Activated naive CD4-positive, alpha-beta T cell treated with anti-CD3 and anti-CD28 coated beads for 36 hours (primary cell): ENCODE measurements around the gene CASP2. TPM values are rescaled to one million over a fixed set of nuclear protein-coding genes. Genes with fewer than 3 reads are reported as not detected.

Experiments
- CTCF ChIA-PET: fragments of 350-600 bp; sonication (Branson Sonifier 250); formaldehyde crosslinking; loops from one replicate; lab custom pipeline; 2021; ENCODE audit warnings: antibody characterized with exemption; lab: Charles Lee
- DNase-seq: peaks from one replicate; pipeline ENCODE4 v3.0.0-alpha.2; 2020
- H3K27ac Mint-ChIP-seq: one replicate; pipeline ENCODE4 v1.8.0; 2021; ENCODE audit warnings: mild to moderate bottlenecking, mixed read lengths
- H3K27me3 Mint-ChIP-seq: one replicate; pipeline ENCODE4 v1.8.0; 2021; ENCODE audit warnings: low read depth, mixed read lengths
- H3K36me3 Mint-ChIP-seq: one replicate; pipeline ENCODE4 v1.8.0; 2021; ENCODE audit warnings: low read depth, mixed read lengths
- H3K4me1 Mint-ChIP-seq: one replicate; pipeline ENCODE4 v1.8.0; 2021; ENCODE audit warnings: low read depth, mixed read lengths
- H3K4me3 Mint-ChIP-seq: one replicate; pipeline ENCODE4 v1.8.0; 2021; ENCODE audit warnings: mild to moderate bottlenecking, moderate library complexity, mixed read lengths
- H3K9me3 Mint-ChIP-seq: one replicate; pipeline ENCODE4 v1.8.0; 2021; ENCODE audit warnings: mixed read lengths
- intact Hi-C: fragments of 100-400 bp; cut with micrococcal nuclease; formaldehyde crosslinking; loops from one replicate; pipeline ENCODE4 v1.15.1; 2023
- total RNA-seq, 2 experiments: library from RNA; stranded (reverse); gene quantifications; one replicate each; pipeline ENCODE4 v1.2.3, GENCODE V29; 2021

Gene CASP2
- total RNA-seq = 100 to 1,000 TPM; 116 to 124 TPM

- Mint-ChIP-seq H3K9me3 (peaks cover 6% of the 10 kb centered on the region), H3K4me3 (peak within 1 kb of the TSS; percentile 96), H3K27ac (peak within 1 kb of the TSS; percentile 88), H3K4me1 (peaks cover 48% of the 10 kb centered on the region), H3K27me3 (no peaks in the 10 kb centered on the region), H3K36me3 (peaks cover 39% of the 10 kb centered on the region)
- peak; percentile 99 for DNase-seq
- intact Hi-C loops = loop anchor here (1.0 to 10.0 kb wide), 8 partner anchors 9 to 1537 kb away; partner anchors contain the start of genes EPHB6, FAM131B, GSTK1 and ZYX
- CTCF ChIA-PET = interaction anchor here (0.6 to 2.5 kb wide), 10 partner anchors 9 to 120 kb away, joined by 3 to 12 read pairs (median 4); partner anchors contain the start of gene GSTK1
Measured at GRCh38 chr7:143287935-143288826, at the start of gene CASP2. Gene CASP2, plus strand, starts transcription at chr7:143288351. Its CDS starts 105 bp downstream, at chr7:143288456.

DNA sequence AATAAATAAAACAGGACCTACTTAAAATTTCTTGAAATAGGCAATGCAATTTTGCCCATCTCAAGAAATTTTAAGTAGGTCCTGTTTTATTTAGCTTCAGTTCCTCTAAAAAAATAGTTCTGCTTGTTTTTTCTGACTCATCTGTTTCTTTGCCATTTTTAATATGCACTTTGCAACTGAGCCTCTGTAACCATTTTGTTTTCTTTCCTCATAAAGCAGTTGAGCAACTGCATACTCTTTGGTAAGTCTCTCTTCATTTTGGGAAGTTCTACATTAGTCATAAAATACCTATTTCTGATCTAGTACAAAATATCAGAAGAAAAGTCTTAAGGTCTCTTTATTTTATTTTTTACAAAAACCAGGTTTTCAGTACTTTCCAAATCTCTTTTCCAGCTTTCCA is 48.3 kb upstream of the CASP2 start:
- peaks cover 19% of the 10 kb centered on the region for H3K9me3 Mint-ChIP-seq
- DNase-seq = no peak
- peaks cover 17% of the 10 kb centered on the region for H3K4me1 Mint-ChIP-seq
- H3K4me3 Mint-ChIP-seq = no peak overlapping the region
- intact Hi-C loops = loop anchor here (2.0 to 10.0 kb wide), 2 partner anchors 177 to 885 kb away; partner anchors contain the start of gene OR2A14
- CTCF ChIA-PET = interaction anchor here (0.6 to 6.7 kb wide), 44 partner anchors 7 to 893 kb away, joined by 3 to 137 read pairs (median 6); partner anchors contain the start of genes CASP2, EPHA1 and GSTK1
- peaks cover 2% of the 10 kb centered on the region for H3K36me3 Mint-ChIP-seq
- H3K27ac Mint-ChIP-seq = no peak overlapping the region
- H3K27me3 Mint-ChIP-seq = peaks cover 2% of the 10 kb centered on the region

GRCh38 chr7:143240291-143241168 is 47.6 kb upstream of the CASP2 start:
- H3K27ac Mint-ChIP-seq = no peak overlapping the region
- CTCF ChIA-PET = interaction anchor here (0.6 to 6.7 kb wide), 54 partner anchors 8 to 894 kb away, joined by 3 to 137 read pairs (median 6); partner anchors contain the start of genes CASP2, EPHA1 and GSTK1
- H3K27me3 Mint-ChIP-seq = peaks cover 1% of the 10 kb centered on the region
- peaks cover 22% of the 10 kb centered on the region for H3K4me1 Mint-ChIP-seq
- H3K4me3 Mint-ChIP-seq = no peak overlapping the region
- peaks cover 16% of the 10 kb centered on the region for H3K9me3 Mint-ChIP-seq
- intact Hi-C loops = loop anchor here (1.0 to 10.0 kb wide), 5 partner anchors 21 to 884 kb away; partner anchors contain the start of gene OR2A14
- peak; percentile 85 for DNase-seq
- H3K36me3 Mint-ChIP-seq = peaks cover 2% of the 10 kb centered on the region

DNA sequence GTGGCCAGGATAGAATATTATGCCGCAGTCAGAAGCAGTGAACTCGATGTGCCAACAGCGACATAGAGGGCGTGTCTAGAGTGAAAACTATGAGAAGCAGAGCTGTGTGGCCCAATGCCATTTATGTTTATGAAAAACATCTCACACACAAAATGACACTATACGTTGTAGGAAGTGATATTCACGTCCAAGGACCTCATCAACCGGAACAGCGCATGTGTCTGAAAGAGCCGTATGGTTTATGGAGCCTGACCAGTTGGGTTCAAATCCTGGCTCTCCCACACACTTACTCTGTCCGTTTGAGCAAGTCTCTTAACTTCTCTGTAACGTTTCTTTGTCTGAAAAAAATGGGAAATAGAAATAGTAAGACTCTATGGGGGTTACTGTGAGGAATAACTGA is 45.8 kb upstream of the CASP2 start:
- H3K4me3 Mint-ChIP-seq = no peak overlapping the region
- DNase-seq = no peak
- H3K27ac Mint-ChIP-seq = no peak overlapping the region
- no peaks in the 10 kb centered on the region for H3K27me3 Mint-ChIP-seq
- peaks cover 4% of the 10 kb centered on the region for H3K36me3 Mint-ChIP-seq
- intact Hi-C loops = loop anchor here (10.0 kb wide), 1 partner anchor 882 kb away; the partner anchor contains the start of gene OR2A14
- CTCF ChIA-PET = interaction anchor here (0.7 to 6.7 kb wide), 6 partner anchors 14 to 175 kb away, joined by 3 to 137 read pairs (median 6); no protein-coding TSS in a partner anchor
- peaks cover 40% of the 10 kb centered on the region for H3K4me1 Mint-ChIP-seq
- peaks cover 4% of the 10 kb centered on the region for H3K9me3 Mint-ChIP-seq

GRCh38 chr7:143243111-143243510 is 45.0 kb upstream of the CASP2 start:
- H3K9me3 Mint-ChIP-seq = peaks cover 3% of the 10 kb centered on the region
- CTCF ChIA-PET = interaction anchor here (0.7 to 6.7 kb wide), 6 partner anchors 14 to 174 kb away, joined by 3 to 137 read pairs (median 6); no protein-coding TSS in a partner anchor
- no peak overlapping the region for H3K4me3 Mint-ChIP-seq
- H3K27ac Mint-ChIP-seq = no peak overlapping the region
- intact Hi-C loops = loop anchor here (10.0 kb wide), 1 partner anchor 882 kb away; the partner anchor contains the start of gene OR2A14
- peaks cover 4% of the 10 kb centered on the region for H3K36me3 Mint-ChIP-seq
- H3K27me3 Mint-ChIP-seq = no peaks in the 10 kb centered on the region
- no peak for DNase-seq
- H3K4me1 Mint-ChIP-seq = peaks cover 43% of the 10 kb centered on the region

- CTCF ChIA-PET = interaction anchor here (1.0 to 6.7 kb wide), 6 partner anchors 13 to 173 kb away, joined by 3 to 137 read pairs (median 6); no protein-coding TSS in a partner anchor
- no peaks in the 10 kb centered on the region for H3K27me3 Mint-ChIP-seq
- DNase-seq = no peak
- H3K36me3 Mint-ChIP-seq = peaks cover 4% of the 10 kb centered on the region
- H3K4me1 Mint-ChIP-seq = peaks cover 45% of the 10 kb centered on the region
- peak overlapping the region; percentile 46 for H3K27ac Mint-ChIP-seq
- intact Hi-C loops = loop anchor here (2.0 to 10.0 kb wide), 4 partner anchors 27 to 881 kb away; partner anchors contain the start of gene OR2A14
- peaks cover 3% of the 10 kb centered on the region for H3K9me3 Mint-ChIP-seq
- H3K4me3 Mint-ChIP-seq = no peak overlapping the region
Measured at GRCh38 chr7:143243614-143244013, 44.5 kb upstream of the CASP2 start.

- Mint-ChIP-seq H3K27ac (peak overlapping the region; percentile 32), H3K36me3 (peaks cover 4% of the 10 kb centered on the region), H3K9me3 (peaks cover 3% of the 10 kb centered on the region), H3K4me3 (no peak overlapping the region), H3K27me3 (no peaks in the 10 kb centered on the region), H3K4me1 (peaks cover 51% of the 10 kb centered on the region)
- CTCF ChIA-PET = interaction anchor here (1.0 to 6.7 kb wide), 8 partner anchors 11 to 173 kb away, joined by 3 to 137 read pairs (median 6); partner anchors contain the start of gene CASP2
- intact Hi-C loops = loop anchor here (2.0 to 10.0 kb wide), 4 partner anchors 26 to 880 kb away; partner anchors contain the start of gene OR2A14
- DNase-seq = no peak
Measured at GRCh38 chr7:143244321-143244720, 43.8 kb upstream of the CASP2 start.

- peaks cover 8% of the 10 kb centered on the region for H3K9me3 Mint-ChIP-seq
- peak overlapping the region; percentile 1 for H3K4me3 Mint-ChIP-seq
- DNase-seq = peak; percentile 43
- H3K27ac Mint-ChIP-seq = peak overlapping the region; percentile 81
- CTCF ChIA-PET = interaction anchor here (1.1 to 2.2 kb wide), 7 partner anchors 9 to 127 kb away, joined by 3 to 6 read pairs (median 4); partner anchors contain the start of genes CASP2 and GSTK1
- H3K36me3 Mint-ChIP-seq = peaks cover 7% of the 10 kb centered on the region
- intact Hi-C loops = loop anchor here (1.0 to 10.0 kb wide), 11 partner anchors 13 to 880 kb away; partner anchors contain the start of genes GSTK1 and OR2A14
- peaks cover 57% of the 10 kb centered on the region for H3K4me1 Mint-ChIP-seq
- H3K27me3 Mint-ChIP-seq = no peaks in the 10 kb centered on the region
Measured at GRCh38 chr7:143245123-143245522, 43.0 kb upstream of the CASP2 start.

- CTCF ChIA-PET = interaction anchor here (0.6 kb wide), 1 partner anchor 854 kb away, joined by 3 read pairs; no protein-coding TSS in a partner anchor
- no peak overlapping the region for H3K27ac Mint-ChIP-seq
- no peak for DNase-seq
- peaks cover 76% of the 10 kb centered on the region for H3K4me1 Mint-ChIP-seq
- no peak overlapping the region for H3K4me3 Mint-ChIP-seq
- peaks cover 8% of the 10 kb centered on the region for H3K9me3 Mint-ChIP-seq
- H3K36me3 Mint-ChIP-seq = peaks cover 7% of the 10 kb centered on the region
- no peaks in the 10 kb centered on the region for H3K27me3 Mint-ChIP-seq
- intact Hi-C loops = loop anchor here (10.0 kb wide), 1 partner anchor 877 kb away; the partner anchor contains the start of gene OR2A14
Measured at GRCh38 chr7:143247372-143247771, 40.8 kb upstream of the CASP2 start.

- peaks cover 14% of the 10 kb centered on the region for H3K36me3 Mint-ChIP-seq
- no peaks in the 10 kb centered on the region for H3K27me3 Mint-ChIP-seq
- DNase-seq = no peak
- intact Hi-C loops = loop anchor here (10.0 kb wide), 1 partner anchor 876 kb away; the partner anchor contains the start of gene OR2A14
- CTCF ChIA-PET = interaction anchor here (0.6 to 2.6 kb wide), 9 partner anchors 8 to 168 kb away, joined by 3 to 18 read pairs (median 3); no protein-coding TSS in a partner anchor
- no peak overlapping the region for H3K4me3 Mint-ChIP-seq
- no peak overlapping the region for H3K27ac Mint-ChIP-seq
- peaks cover 14% of the 10 kb centered on the region for H3K9me3 Mint-ChIP-seq
- peaks cover 78% of the 10 kb centered on the region for H3K4me1 Mint-ChIP-seq
Measured at GRCh38 chr7:143248761-143249354, 39.3 kb upstream of the CASP2 start.
